ENCODE measurements around the gene SAPCD2.

DNA sequence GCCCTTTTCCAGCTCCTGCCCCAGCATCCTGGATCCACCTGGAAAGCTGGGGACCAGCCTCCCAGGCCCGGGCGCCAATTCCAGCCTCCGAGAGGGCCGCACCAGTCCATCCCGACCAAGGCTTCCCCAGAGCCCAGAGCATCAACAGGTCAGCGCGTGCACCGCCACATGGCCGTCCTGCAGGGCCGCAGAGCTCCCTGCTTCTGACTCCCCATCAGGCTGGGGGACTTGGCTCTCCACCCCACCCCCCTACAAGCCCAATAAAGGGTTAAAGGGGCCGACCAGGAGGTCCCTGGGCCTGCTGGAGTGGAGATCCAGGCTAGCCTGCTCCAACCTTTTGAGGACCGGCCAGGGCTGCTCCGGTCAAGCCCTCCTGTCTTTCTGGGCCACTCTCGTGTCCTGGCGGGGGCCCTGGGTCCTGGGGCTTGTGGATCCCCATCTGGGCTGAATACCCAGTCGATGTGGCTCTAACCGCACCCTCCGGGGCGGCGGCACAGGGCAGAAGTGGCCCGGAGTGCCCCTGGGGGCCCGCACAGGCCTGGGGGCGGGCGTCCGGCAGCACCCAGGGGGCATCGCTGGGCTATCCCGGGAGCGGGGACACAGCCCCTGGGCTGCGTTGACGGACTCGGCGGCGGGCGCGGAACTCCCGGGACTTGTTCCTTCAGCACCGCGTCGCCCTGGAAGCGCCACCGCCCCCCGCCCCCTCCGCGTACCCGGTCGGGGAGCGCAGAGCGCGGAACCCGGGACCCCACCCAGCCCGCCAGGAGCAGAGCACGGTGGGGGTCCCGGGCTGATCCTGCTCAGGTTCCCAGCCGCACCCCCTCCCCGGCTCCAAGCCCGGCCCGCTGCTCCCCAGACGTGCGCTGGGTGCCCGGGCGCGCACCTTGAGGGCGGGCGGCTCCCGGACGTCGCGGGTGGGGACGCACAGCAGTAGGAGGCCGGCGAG, 17.1 kb downstream of the SAPCD2 start:
- TF ChIP-seq CTCF (IDR thresholded peaks at IDR 0.05; ENCODE audit: low read depth, low read length, poor library complexity, severe bottlenecking) (no peak), EZH2phosphoT487 (IDR thresholded peaks at IDR 0.05; ENCODE audit: borderline replicate concordance, low read length) (no peak)
